ENCODE results near the gene NEDD1.

NEDD1 gene, protein sequence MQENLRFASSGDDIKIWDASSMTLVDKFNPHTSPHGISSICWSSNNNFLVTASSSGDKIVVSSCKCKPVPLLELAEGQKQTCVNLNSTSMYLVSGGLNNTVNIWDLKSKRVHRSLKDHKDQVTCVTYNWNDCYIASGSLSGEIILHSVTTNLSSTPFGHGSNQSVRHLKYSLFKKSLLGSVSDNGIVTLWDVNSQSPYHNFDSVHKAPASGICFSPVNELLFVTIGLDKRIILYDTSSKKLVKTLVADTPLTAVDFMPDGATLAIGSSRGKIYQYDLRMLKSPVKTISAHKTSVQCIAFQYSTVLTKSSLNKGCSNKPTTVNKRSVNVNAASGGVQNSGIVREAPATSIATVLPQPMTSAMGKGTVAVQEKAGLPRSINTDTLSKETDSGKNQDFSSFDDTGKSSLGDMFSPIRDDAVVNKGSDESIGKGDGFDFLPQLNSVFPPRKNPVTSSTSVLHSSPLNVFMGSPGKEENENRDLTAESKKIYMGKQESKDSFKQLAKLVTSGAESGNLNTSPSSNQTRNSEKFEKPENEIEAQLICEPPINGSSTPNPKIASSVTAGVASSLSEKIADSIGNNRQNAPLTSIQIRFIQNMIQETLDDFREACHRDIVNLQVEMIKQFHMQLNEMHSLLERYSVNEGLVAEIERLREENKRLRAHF

GRCh38 chr12:96906849-96907670 is at the start of gene NEDD1:
Gene NEDD1 (plus strand): TSS chr12:96907257. CDS start chr12:96909760, 2,503 bp downstream.
- peak; percentile 88 for DNase-seq

- no peak for DNase-seq
These were observed 48.9 kb upstream of the NEDD1 start for GRCh38 chr12:96858162-96858561.

DNA sequence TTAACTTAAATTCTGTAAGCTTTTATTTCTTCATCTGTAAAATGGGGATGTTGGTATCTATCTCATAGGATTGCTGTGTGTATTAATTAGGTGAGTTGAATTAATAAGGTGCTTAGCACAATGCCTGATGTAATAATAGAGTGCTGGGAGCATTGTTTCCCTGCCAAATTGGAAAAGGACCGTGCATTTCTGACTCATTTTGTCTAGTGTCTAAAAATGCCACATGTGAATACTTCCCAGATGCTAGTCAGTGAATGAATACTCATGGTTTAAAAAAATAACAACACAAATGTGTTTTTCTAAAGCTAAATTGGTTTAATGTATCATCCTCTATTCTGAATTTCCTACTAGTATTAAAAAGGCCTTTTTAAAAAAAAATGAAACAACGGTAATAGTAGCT is 45.4 kb upstream of the NEDD1 start:
- no peak for DNase-seq

DNA sequence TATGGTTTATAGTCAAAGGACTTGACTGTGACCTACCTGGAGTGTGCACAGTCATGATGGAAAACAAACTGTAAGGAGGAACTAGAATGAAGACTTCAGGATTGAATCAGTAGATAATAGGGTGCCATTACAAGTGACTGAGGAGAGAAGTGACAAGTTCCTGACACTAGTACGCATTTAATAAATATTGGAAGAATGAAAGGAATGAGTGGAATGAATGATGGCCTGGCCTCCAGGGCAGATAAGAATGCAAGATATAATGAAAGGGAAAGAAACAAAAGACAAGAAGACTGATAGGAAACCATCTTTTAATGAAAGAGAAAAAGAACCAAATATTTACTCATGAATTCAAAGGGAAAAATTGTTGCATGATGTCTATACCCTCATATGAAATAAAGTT is 44.7 kb upstream of the NEDD1 start:
- DNase-seq: no peak

GRCh38 chr12:96864335-96864734 is 42.7 kb upstream of the NEDD1 start:
- DNase-seq: no peak

DNA sequence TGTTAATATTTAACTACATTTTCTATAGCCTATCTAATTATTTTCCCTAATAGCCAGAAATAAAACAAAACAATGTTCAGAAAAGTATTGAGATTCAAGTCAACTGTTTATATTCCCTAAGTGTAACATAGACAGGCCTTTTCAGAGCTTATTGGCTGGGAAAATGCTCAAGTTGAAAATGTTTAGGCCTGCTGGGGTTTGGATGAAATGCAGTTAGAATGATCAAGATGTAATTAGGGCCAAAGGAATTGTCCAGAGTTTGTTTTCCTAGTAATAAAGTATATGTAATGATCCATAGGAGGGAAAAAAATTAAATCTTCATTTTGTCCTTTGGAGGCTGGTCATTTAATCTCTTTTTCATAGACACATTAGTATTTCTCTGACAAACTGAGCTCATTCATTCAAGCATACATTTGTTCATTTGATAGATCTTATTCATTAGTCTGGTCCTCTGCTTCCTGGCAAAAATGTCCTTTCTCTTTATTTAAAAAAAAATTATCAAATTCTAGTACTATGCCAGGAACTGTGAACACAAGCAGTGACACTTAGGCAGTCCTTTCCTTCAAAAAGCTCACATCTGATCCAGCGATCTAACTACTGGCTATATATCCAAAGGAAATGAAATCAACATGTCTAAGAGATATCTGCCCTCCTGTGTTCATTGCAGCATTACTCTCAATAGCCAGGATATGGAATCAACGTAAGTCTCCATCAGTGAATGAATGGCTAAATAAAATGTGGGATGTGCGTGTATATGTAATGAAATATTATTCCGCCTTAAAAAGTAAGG is 40.1 kb upstream of the NEDD1 start:
- no peak for DNase-seq

GRCh38 chr12:96870946-96871345 is 36.1 kb upstream of the NEDD1 start:
- DNase-seq: no peak

DNA sequence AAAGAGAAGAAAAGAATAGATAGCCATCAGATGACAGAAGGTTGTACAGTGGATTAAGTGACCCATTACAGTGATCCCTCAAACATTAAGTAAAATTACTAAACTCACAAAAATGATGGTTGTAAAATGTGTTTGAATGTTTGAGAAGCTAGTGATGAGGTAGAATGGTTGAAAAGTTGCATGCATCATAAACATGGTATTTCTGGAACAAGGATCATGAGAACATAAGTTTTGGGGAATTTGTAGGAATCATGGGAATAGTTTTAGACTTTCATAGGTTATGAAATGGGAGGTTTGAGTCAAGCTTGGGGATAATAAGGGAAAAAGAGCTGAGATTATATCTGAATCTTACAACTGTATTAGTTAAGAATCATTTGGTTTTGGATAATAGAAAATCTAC is 34.1 kb upstream of the NEDD1 start:
- no peak for DNase-seq

DNA sequence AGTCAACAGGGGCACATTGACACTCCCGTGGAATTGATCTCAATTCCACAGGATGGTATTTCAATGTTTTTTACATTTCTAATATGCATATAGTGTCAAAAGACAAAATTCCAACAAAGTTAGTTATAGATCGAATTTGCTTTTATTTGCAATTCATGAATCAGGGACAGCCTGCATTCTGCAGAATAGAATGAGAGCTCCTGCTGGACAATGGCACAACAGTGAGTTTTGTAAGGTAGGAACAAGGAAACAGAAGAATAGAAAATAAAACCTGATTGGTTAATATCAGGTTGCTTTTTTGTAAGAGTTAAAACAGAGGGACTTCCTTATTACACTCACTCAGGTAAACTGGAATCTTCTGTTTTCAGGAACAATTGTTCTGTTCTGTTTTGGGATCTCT is 32.8 kb upstream of the NEDD1 start:
- no peak for DNase-seq

DNA sequence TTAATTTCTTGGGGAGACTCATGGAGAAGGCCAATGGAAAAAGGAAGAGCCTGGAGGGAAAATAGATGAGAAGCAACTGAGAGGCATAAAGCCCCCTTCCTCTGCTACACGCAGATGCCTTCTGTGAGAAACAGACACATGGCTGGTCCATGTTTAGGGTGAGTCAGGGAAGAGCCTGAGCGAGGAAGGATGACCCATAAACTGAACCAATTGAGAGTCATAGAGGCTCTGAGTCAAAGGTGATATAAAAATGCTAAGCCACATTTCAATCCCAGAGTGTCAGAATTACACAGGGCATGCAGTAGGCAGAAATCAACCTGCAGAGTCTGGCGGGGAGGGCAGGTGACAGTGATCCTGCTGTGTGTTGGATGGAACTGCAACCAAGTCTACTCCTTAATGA is 30.1 kb upstream of the NEDD1 start:
- no peak for DNase-seq

GRCh38 chr12:96878704-96879103 is 28.4 kb upstream of the NEDD1 start:
- DNase-seq: no peak

- no peak for DNase-seq
These were observed 27.8 kb upstream of the NEDD1 start for GRCh38 chr12:96879301-96879700.

DNA sequence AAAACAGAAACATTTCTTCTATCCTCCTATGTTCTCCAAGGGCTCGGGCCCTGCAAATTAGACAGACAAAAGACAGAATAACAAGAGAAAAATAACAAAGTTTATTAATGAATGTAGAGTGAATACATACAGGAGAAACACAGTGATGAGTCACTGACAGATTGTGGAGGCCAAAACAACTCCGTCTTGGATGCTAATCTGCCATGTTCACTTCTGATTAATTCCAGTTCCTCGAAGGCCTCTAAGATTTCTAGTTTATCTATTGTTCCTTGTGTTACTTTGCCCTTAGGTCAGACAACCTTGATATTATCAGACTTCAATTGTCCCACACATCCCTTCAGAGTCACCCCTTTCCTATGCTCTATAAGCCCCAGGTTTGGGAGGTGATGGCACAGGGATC is 26.8 kb upstream of the NEDD1 start:
- no peak for DNase-seq

DNA sequence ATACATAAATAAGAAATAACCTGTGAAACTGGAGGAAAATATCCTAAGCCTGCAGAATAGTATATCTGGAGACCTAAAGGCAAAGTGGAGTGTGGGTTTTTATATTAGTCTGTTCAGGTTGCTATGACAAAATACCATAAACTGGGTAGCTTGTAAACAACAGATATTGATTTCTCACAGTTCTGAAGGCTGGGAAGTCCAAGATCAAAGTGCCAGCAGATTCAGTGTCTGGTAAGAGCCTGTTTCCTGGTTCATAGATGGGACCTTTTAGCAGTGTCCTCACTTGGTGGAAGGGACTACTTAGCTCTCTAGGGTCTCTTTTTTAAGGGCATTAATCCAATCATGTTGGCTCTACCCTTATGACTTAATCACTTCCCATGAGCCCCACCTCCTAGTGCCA is 25.4 kb upstream of the NEDD1 start:
- no peak for DNase-seq

DNA sequence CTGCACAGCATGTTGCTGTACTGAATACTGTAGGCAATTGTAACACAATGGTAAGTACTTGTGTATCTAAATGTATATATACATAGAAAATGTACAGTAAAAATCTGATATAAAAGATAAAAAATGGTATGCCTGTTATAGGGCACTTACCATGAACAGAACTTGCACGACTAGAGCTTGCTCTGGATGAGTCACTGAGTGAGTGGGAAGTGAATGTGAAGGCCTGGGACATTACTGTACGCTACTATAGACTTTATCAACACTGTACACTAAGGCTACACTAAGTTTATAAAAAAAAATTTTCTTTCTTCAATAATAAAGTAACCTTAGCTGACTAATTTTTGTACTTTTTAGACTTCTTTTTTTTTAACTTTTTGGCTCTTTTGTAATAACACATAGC is 24.2 kb upstream of the NEDD1 start:
- no peak for DNase-seq

GRCh38 chr12:96883571-96883970 is 23.5 kb upstream of the NEDD1 start:
- DNase-seq: no peak

GRCh38 chr12:96886998-96887677 is 19.9 kb upstream of the NEDD1 start:
- DNase-seq: no peak

GRCh38 chr12:96889273-96889933 is 17.7 kb upstream of the NEDD1 start:
- DNase-seq: no peak

- no peak for DNase-seq
These were observed 16.7 kb upstream of the NEDD1 start for GRCh38 chr12:96890331-96890730.

- DNase-seq: no peak
These were observed 15.0 kb upstream of the NEDD1 start for GRCh38 chr12:96892104-96892503.

- no peak for DNase-seq
These were observed 9.6 kb upstream of the NEDD1 start for GRCh38 chr12:96897421-96897820.

DNA sequence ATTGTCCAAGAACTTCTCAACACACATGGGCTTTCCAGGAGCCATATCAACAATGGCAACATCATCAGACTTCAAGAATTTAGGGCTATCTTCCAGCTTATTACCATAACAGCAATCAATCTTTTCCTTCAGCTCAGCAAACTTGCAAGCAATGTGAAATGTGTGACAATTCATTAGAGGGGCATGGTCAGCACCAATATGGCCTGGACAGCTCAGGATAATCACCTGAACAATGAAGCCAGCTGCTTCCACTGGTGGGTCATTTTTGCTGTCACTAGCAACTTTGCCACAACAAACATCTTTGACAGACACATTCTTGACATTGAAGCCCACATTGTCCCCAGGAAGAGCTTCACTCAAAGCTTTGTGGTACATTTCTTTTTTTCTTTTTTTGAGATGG is 5.9 kb upstream of the NEDD1 start:
- DNase-seq: no peak

Data from CD4-positive, alpha-beta T cell treated with Interleukin-17A for 4 hours (primary cell).